ENCODE data around the gene KRTAP5-3. TPM values are rescaled to one million over a fixed set of nuclear protein-coding genes. Genes with fewer than 3 reads are reported as not detected.

Gene KRTAP5-3
- total and polyA plus RNA-seq, 2 of the 8 experiments (the other 6 are each of a cell fraction or from before 2014, with no cell fraction given): not detected

DNA sequence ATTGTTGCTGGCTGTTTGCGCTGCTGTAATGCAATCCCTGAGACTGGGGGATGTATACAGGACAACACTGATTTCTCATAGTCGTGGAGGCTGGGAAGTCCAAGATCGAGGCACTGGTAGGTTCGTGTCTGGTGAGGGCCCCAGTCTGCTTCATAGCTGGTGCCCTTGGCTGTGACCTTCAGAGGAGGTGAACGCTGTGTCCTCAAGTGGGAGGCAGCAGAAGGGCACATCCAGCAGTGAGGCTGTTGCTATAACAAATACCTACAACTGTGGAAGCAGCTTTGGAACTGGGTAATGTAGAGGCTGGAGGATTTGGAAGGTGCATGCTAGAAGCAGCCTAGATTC, 42.6 kb upstream of the KRTAP5-3 start (continued):
- no peak for TF ChIP-seq RXRA (IDR thresholded peaks at IDR 0.05; ENCODE audit: insufficient read depth, low read depth, low read length)
- no peak for TF ChIP-seq JUN (IDR thresholded peaks at IDR 0.05; ENCODE audit: low read depth, low read length)

Measured in H1 (cell line).